B cell (primary cell): Measurements from ENCODE around the gene QRFP.

Experiments used
- EZH2 ChIP-seq: IDR thresholded peaks from 2 replicates; pipeline ENCODE4 v1.6.1; 2012; ENCODE audit warnings: borderline replicate concordance, low read depth, mild to moderate bottlenecking, moderate library complexity, low read length; ENCODE audit not compliant: insufficient read depth, poor library complexity, severe bottlenecking
- TF ChIP-seq, protein P1 (sequence below): fragments of 200-600 bp; IDR thresholded peaks from one replicate; pipeline ENCODE4 v1.8.0; 2022; ENCODE audit warnings: antibody characterized with exemption, mild to moderate bottlenecking

DNA sequence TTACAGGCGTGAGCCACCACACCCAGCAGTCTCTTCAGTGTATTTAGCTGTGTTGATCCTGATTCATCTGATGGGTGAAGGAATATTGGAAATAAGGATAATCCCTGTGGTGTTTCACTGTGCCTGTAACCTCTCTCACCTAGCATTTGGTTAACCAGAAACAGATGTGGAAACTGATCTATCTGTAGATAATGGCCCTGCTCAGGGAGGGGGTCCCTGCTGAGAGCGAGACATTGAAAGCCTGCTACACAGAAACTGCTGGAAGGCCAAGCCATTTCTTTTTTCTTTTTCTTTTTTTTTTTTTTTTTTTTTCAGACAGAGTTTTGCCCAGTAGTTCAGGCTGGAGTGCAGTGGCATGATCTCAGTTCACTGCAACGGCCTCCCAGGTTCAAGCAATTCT lies 28.4 kb downstream of the QRFP start:
- TF ChIP-seq, protein P1, sequence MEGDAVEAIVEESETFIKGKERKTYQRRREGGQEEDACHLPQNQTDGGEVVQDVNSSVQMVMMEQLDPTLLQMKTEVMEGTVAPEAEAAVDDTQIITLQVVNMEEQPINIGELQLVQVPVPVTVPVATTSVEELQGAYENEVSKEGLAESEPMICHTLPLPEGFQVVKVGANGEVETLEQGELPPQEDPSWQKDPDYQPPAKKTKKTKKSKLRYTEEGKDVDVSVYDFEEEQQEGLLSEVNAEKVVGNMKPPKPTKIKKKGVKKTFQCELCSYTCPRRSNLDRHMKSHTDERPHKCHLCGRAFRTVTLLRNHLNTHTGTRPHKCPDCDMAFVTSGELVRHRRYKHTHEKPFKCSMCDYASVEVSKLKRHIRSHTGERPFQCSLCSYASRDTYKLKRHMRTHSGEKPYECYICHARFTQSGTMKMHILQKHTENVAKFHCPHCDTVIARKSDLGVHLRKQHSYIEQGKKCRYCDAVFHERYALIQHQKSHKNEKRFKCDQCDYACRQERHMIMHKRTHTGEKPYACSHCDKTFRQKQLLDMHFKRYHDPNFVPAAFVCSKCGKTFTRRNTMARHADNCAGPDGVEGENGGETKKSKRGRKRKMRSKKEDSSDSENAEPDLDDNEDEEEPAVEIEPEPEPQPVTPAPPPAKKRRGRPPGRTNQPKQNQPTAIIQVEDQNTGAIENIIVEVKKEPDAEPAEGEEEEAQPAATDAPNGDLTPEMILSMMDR = no peak
- no peak for TF ChIP-seq EZH2
